ENCODE measurements around the gene PNMA8A.

- TF ChIP-seq TAF1 (IDR thresholded peaks at IDR 0.05; ENCODE audit: low read depth, low read length), result no peak
- TF ChIP-seq POLR2AphosphoS5 (IDR thresholded peaks at IDR 0.05; ENCODE audit: low read depth, low read length), result no peak
- TF ChIP-seq POLR2A (IDR thresholded peaks at IDR 0.05; ENCODE audit: low read depth, low read length), result no peak
These were observed 45.3 kb downstream of the PNMA8A start for GRCh38 chr19:46426035-46426505.

All from GM12891 (cell line).